Panc1 (cell line): ENCODE measurements around the gene SEMA5B. TPM values are rescaled to one million over a fixed set of nuclear protein-coding genes. Genes with fewer than 3 reads are reported as not detected.

Source experiments
- ATAC-seq: fragments of 200-7000 bp; cut with Tn5 transposase; 2 replicates; pipeline ENCODE4 v1.9.1; 2020; ENCODE audit warnings: mild to moderate bottlenecking, moderate library complexity
- BruUV-seq: library from RNA; stranded (reverse); fragments of 400-500 nt; replicated peaks from 2 replicates; lab custom pipeline; 2021; lab: Mats Ljungman, UMichigan
- CTCF ChIA-PET: fragments of 300-600 bp; sonication (Branson Sonifier 250); formaldehyde crosslinking; loops from one replicate; lab custom pipeline; 2022; ENCODE audit warnings: antibody characterized with exemption; lab: Charles Lee
- POLR2A ChIA-PET: fragments of 300-600 bp; sonication (Branson Sonifier 250); formaldehyde crosslinking; loops from one replicate; lab custom pipeline; 2022; ENCODE audit warnings: antibody characterized with exemption; lab: Charles Lee
- DNase-seq: peaks from one replicate; pipeline ENCODE4 v3.0.0-alpha.2; 2010; ENCODE audit warnings: low read depth, low spot score
- H3K27ac ChIP-seq: 2 replicates; pipeline ENCODE4 v1.5.1; 2011; ENCODE audit warnings: mild to moderate bottlenecking, low read length, inconsistent platforms
- H3K27me3 ChIP-seq: fragments of 200-500 bp; sonication (Bioruptor generic); 2 replicates; pipeline ENCODE4 v1.6.0; 2014; ENCODE audit warnings: low read length, inconsistent platforms; ENCODE audit not compliant: control insufficient read depth, insufficient read depth
- H3K36me3 ChIP-seq: fragments of 200-500 bp; sonication (Bioruptor generic); 2 replicates; pipeline ENCODE4 v1.5.1; 2014; ENCODE audit warnings: inconsistent platforms, mild to moderate bottlenecking, low read length, moderate library complexity; ENCODE audit not compliant: control insufficient read depth, insufficient read depth
- H3K4me1 ChIP-seq: 2 replicates; pipeline ENCODE4 v1.5.1; 2011; ENCODE audit warnings: inconsistent platforms, mild to moderate bottlenecking, low read length, moderate library complexity; ENCODE audit not compliant: control insufficient read depth, insufficient read depth
- H3K4me3 ChIP-seq, 2 experiments: 2 replicates each; pipeline ENCODE4 v1.5.1; 2011 to 2012; ENCODE audit warnings: low read depth in 2 of 2, low read length in 2 of 2, mild to moderate bottlenecking in 2 of 2, inconsistent platforms in 1 of 2, moderate library complexity in 1 of 2
- H3K9me3 ChIP-seq: fragments of 200-500 bp; sonication (Bioruptor generic); 2 replicates; pipeline ENCODE4 v1.5.1; 2014; ENCODE audit warnings: low read depth, mild to moderate bottlenecking, inconsistent platforms, low read length, moderate library complexity; ENCODE audit not compliant: control insufficient read depth, insufficient read depth
- CTCF ChIP-seq: fragments of 450-650 bp; IDR thresholded peaks from 2 replicates; pipeline ENCODE4 v1.5.1; 2017; ENCODE audit warnings: mild to moderate bottlenecking
- POLR2AphosphoS5 ChIP-seq: IDR thresholded peaks from 2 replicates; pipeline ENCODE4 v1.6.1; 2012; ENCODE audit warnings: mild to moderate bottlenecking, low read depth, low read length, moderate library complexity
- SIN3A ChIP-seq: IDR thresholded peaks from 2 replicates; pipeline ENCODE4 v1.6.1; 2012; ENCODE audit warnings: low read depth, mild to moderate bottlenecking, low read length, moderate library complexity, borderline replicate concordance; ENCODE audit not compliant: insufficient read depth
- TCF7L2 ChIP-seq: IDR thresholded peaks from 2 replicates; pipeline ENCODE4 v1.6.1; 2011; ENCODE audit warnings: mild to moderate bottlenecking, low read depth, low read length, inconsistent platforms
- in situ Hi-C: cut with HindIII; loops from 2 replicates; pipeline ENCODE4 v1.10.0; 2016; ENCODE audit warnings: low sequenced_read_pairs, low pct_unique_long_range_greater_than_20kb
- intact Hi-C: fragments of 100-400 bp; cut with micrococcal nuclease; formaldehyde crosslinking; loops from one replicate; pipeline ENCODE4 v1.10.0; 2022; ENCODE audit not compliant: unreplicated experiment
- total RNA-seq: library from RNA; stranded (reverse); gene quantifications from one replicate; pipeline ENCODE4 v1.2.1, GENCODE V29; 2021; ENCODE audit not compliant: unreplicated experiment
- TF ChIP-seq, protein P1 (sequence below), 2 experiments: IDR thresholded peaks; 2 replicates each; pipeline ENCODE4 v1.6.1; 2011 to 2012; ENCODE audit warnings: low read depth in 2 of 2, control low read depth in 1 of 2, low read length in 1 of 2, mild to moderate bottlenecking in 1 of 2, moderate library complexity in 1 of 2; ENCODE audit not compliant: insufficient read depth in 1 of 2

Gene SEMA5B
- total RNA-seq, 1 experiment from 2014 or later, result 1.2 TPM

- intact Hi-C loops, result no loop called here
- TF ChIP-seq TCF7L2 (no peak), CTCF (no peak), SIN3A (no peak), POLR2AphosphoS5 (no peak)
- TF ChIP-seq, protein P1, sequence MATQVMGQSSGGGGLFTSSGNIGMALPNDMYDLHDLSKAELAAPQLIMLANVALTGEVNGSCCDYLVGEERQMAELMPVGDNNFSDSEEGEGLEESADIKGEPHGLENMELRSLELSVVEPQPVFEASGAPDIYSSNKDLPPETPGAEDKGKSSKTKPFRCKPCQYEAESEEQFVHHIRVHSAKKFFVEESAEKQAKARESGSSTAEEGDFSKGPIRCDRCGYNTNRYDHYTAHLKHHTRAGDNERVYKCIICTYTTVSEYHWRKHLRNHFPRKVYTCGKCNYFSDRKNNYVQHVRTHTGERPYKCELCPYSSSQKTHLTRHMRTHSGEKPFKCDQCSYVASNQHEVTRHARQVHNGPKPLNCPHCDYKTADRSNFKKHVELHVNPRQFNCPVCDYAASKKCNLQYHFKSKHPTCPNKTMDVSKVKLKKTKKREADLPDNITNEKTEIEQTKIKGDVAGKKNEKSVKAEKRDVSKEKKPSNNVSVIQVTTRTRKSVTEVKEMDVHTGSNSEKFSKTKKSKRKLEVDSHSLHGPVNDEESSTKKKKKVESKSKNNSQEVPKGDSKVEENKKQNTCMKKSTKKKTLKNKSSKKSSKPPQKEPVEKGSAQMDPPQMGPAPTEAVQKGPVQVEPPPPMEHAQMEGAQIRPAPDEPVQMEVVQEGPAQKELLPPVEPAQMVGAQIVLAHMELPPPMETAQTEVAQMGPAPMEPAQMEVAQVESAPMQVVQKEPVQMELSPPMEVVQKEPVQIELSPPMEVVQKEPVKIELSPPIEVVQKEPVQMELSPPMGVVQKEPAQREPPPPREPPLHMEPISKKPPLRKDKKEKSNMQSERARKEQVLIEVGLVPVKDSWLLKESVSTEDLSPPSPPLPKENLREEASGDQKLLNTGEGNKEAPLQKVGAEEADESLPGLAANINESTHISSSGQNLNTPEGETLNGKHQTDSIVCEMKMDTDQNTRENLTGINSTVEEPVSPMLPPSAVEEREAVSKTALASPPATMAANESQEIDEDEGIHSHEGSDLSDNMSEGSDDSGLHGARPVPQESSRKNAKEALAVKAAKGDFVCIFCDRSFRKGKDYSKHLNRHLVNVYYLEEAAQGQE (IDR thresholded peaks at IDR 0.05; ENCODE audit: insufficient read depth in 1 of 2, low read depth in 2 of 2, low read length in 1 of 2), result no peak
- H3K4me1 ChIP-seq, result no peaks in the 10 kb centered on the region
- ATAC-seq (no peak), DNase-seq (no peak)
- in situ Hi-C loops, result no loop called here
- no peaks in the 10 kb centered on the region for H3K9me3 ChIP-seq
- no peak overlapping the region for H3K27ac ChIP-seq
- ChIA-PET CTCF (no interaction called here), POLR2A (no interaction called here)
- no peak overlapping the region for H3K4me3 ChIP-seq
- no peaks in the 10 kb centered on the region for H3K36me3 ChIP-seq
- no TSS peak for BruUV-seq
- H3K27me3 ChIP-seq, result no peaks in the 10 kb centered on the region
Observed at GRCh38 chr3:123047062-123047319, 19.4 kb upstream of the SEMA5B start.

GRCh38 chr3:123046262-123047061 is 18.9 kb upstream of the SEMA5B start:
- H3K4me1 ChIP-seq, result no peaks in the 10 kb centered on the region
- no peak for TF ChIP-seq SIN3A
- TF ChIP-seq POLR2AphosphoS5, result no peak
- TF ChIP-seq CTCF, result no peak
- TF ChIP-seq, protein P1 (IDR thresholded peaks at IDR 0.05; ENCODE audit: insufficient read depth in 1 of 2, low read depth in 2 of 2, low read length in 1 of 2), result no peak
- no peak for TF ChIP-seq TCF7L2
- ChIA-PET CTCF (no interaction called here), POLR2A (no interaction called here)
- H3K4me3 ChIP-seq, result no peak overlapping the region
- H3K27ac ChIP-seq, result no peak overlapping the region
- H3K9me3 ChIP-seq, result no peaks in the 10 kb centered on the region
- no TSS peak for BruUV-seq
- H3K27me3 ChIP-seq, result no peaks in the 10 kb centered on the region
- intact Hi-C loops (no loop called here), in situ Hi-C loops (no loop called here)
- ATAC-seq (no peak), DNase-seq (no peak)
- no peaks in the 10 kb centered on the region for H3K36me3 ChIP-seq
